GM15510 (cell line): ENCODE measurements around the gene ELAVL4.

Experiments
- POLR2A ChIP-seq: IDR thresholded peaks from 3 replicates; pipeline ENCODE4 v1.6.1; 2011; ENCODE audit warnings: borderline replicate concordance; ENCODE audit not compliant: insufficient read length; ENCODE audit errors: extremely low read depth

Gene ELAVL4

GRCh38 chr1:50106095-50106761 lies 2.5 kb upstream of the ELAVL4 start:
- no peak for TF ChIP-seq POLR2A

GRCh38 chr1:50109116-50109515 lies 396 bp downstream of the ELAVL4 start:
- TF ChIP-seq POLR2A: no peak

GRCh38 chr1:50109647-50110075 lies 941 bp downstream of the ELAVL4 start:
- no peak for TF ChIP-seq POLR2A

- TF ChIP-seq POLR2A: no peak
These were observed 1.4 kb downstream of the ELAVL4 start for GRCh38 chr1:50110151-50110550.

GRCh38 chr1:50110656-50111055 lies 1.9 kb downstream of the ELAVL4 start:
- TF ChIP-seq POLR2A: no peak

- TF ChIP-seq POLR2A: no peak
These were observed 2.8 kb downstream of the ELAVL4 start for GRCh38 chr1:50111503-50111902.

GRCh38 chr1:50112193-50112592 lies 3.5 kb downstream of the ELAVL4 start:
- no peak for TF ChIP-seq POLR2A

GRCh38 chr1:50123071-50123470 lies 14.4 kb downstream of the ELAVL4 start:
- TF ChIP-seq POLR2A: no peak

GRCh38 chr1:50126927-50127715 lies 18.4 kb downstream of the ELAVL4 start:
- TF ChIP-seq POLR2A: no peak

GRCh38 chr1:50129201-50129600 lies 20.5 kb downstream of the ELAVL4 start:
- no peak for TF ChIP-seq POLR2A

GRCh38 chr1:50132347-50132894 lies 23.7 kb downstream of the ELAVL4 start:
- TF ChIP-seq POLR2A: no peak

GRCh38 chr1:50135716-50136115 lies 27.0 kb downstream of the ELAVL4 start:
- TF ChIP-seq POLR2A: no peak

- no peak for TF ChIP-seq POLR2A
These were observed 30.8 kb downstream of the ELAVL4 start for GRCh38 chr1:50139339-50140181.

- no peak for TF ChIP-seq POLR2A
These were observed 31.4 kb downstream of the ELAVL4 start for GRCh38 chr1:50140182-50140447.

GRCh38 chr1:50147191-50147850 lies 38.6 kb downstream of the ELAVL4 start:
- no peak for TF ChIP-seq POLR2A

GRCh38 chr1:50148142-50148923 lies 39.6 kb downstream of the ELAVL4 start:
- TF ChIP-seq POLR2A: no peak
